ENCODE data around the gene GRM6.

The GRM6 gene

DNA sequence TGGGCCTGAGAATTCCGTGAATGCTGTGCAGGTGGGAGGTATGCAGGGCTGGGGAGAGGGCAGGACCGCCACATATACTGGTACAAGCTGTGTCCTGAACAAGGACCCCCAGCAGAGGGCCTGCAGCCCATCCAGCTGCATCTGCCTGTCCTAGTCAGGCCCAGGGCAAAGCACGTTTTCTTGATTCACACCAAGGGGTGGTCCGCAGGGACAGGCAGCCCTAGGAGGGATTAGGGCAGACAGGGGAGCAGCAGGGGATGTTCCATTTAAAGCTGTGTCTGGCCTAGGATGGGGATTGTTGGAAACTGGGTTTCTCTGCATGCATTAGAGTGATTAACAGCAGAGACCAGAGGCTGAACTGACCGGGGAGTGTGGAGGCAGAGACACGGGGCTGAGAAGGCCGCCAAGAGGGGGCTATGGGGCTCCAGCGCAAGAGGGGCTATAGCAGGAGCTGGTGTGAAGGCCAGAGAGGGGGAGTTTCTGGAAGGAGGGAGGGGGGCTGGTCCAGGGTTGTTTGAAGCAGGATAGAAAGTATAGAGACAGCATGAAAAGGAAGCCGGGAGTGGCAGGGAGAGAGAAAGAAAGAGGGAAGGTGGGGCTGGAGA lies 2.7 kb downstream of the GRM6 start:
- in situ Hi-C loops (cut with MboI; ENCODE audit: low pct_unique_long_range_greater_than_20kb, low sequenced_read_pairs, unreplicated experiment), result no loop called here
- TF ChIP-seq, protein P1, sequence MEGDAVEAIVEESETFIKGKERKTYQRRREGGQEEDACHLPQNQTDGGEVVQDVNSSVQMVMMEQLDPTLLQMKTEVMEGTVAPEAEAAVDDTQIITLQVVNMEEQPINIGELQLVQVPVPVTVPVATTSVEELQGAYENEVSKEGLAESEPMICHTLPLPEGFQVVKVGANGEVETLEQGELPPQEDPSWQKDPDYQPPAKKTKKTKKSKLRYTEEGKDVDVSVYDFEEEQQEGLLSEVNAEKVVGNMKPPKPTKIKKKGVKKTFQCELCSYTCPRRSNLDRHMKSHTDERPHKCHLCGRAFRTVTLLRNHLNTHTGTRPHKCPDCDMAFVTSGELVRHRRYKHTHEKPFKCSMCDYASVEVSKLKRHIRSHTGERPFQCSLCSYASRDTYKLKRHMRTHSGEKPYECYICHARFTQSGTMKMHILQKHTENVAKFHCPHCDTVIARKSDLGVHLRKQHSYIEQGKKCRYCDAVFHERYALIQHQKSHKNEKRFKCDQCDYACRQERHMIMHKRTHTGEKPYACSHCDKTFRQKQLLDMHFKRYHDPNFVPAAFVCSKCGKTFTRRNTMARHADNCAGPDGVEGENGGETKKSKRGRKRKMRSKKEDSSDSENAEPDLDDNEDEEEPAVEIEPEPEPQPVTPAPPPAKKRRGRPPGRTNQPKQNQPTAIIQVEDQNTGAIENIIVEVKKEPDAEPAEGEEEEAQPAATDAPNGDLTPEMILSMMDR (IDR thresholded peaks at IDR 0.05; ENCODE audit: extremely low read depth, insufficient read depth, missing control alignments), result no peak
- DNase-seq (ENCODE audit: low spot score), result no peak

DNA sequence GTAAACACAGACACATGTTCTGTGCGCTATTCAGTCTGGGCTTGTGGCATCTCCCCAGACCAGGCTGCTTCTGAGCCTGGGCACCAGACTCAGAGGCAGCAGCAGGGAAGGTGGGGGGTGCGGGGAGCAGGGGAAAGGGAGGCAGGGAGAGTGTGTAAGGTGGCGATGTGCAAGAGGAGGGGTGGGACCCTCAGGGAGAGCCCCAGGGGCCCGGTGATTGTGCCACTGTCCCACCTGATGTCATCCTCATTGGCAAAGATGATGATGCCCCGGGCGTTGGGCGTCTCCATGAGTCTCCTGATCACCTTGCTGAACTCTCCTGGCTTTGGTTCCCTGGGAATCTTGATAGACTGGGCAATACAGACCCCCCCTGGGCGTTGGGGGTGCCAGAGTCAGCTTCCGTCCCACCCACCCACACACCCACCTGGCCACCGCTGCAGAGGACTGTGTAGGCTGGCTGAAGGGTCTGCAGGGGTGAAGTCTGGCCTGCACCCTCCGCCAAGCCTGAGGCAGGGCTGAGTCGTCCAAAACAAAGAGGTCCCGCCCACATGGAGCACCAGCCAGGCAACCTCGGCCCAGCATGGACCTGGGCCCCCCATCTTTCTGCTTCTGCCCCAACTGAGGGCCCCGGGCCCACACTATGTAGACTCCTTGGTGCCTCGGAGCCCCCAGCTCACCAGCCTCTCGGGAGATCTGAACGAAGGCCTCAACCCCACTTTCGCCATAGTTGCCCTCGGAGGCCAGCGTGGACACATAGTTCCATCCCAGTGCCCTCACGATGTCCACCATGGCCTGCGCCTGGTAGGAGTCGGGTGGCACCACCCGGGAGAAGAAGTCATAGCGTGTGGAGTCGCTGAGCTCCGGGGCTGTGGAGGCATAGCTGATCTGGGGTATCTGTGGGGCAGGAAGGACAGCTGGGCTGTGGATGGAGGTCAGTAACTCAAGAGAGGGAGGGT lies 3.7 kb downstream of the GRM6 start:
- TF ChIP-seq, protein P1 (IDR thresholded peaks at IDR 0.05; ENCODE audit: extremely low read depth, insufficient read depth, missing control alignments), result no peak
- DNase-seq (ENCODE audit: low spot score), result no peak
- in situ Hi-C loops (cut with MboI; ENCODE audit: low pct_unique_long_range_greater_than_20kb, low sequenced_read_pairs, unreplicated experiment), result no loop called here

DNA sequence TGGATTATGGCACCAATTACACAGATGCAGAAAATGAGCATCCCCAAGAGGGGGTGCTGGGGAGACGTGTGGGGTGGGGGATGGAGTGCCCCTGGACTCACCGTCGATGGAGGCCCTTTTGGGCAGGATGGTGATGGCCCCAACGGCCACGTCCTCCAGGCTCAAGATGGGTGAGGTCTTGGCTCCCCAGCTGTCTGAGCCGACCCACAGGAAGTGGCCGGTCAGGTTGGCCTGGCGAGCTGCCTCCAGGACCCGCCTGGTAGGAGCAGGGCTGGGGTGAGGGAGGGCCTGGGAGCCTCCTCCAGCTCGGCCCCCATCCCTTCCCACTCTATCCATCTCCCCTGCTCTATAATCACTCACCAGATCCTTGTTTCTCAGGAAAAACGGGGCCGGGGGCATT lies 4.6 kb downstream of the GRM6 start:
- in situ Hi-C loops (cut with MboI; ENCODE audit: low pct_unique_long_range_greater_than_20kb, low sequenced_read_pairs, unreplicated experiment), result no loop called here
- no peak for DNase-seq (ENCODE audit: low spot score)
- TF ChIP-seq, protein P1 (IDR thresholded peaks at IDR 0.05; ENCODE audit: extremely low read depth, insufficient read depth, missing control alignments), result no peak

DNA sequence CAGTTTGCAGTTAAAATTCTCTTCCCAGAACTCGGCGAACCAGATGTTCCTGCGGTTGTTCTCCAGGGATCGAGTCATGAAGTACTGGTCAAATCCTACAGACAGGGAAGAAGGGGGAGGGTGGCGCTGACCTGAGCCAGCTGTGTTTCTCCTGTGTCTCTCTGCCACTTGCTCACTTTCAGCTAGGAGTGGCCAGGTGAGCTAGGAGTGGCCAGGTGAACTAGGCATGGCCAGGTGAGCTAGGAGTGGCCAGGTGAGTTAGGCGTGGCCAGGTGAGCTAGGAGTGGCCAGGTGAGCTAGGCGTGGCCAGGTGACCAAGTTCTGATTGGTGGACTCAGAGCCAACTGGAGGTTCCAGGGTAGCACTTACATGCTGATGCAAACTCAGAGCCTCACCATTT lies 5.8 kb downstream of the GRM6 start:
- TF ChIP-seq, protein P1 (IDR thresholded peaks at IDR 0.05; ENCODE audit: extremely low read depth, insufficient read depth, missing control alignments), result no peak
- DNase-seq (ENCODE audit: low spot score), result no peak
- in situ Hi-C loops (cut with MboI; ENCODE audit: low pct_unique_long_range_greater_than_20kb, low sequenced_read_pairs, unreplicated experiment), result no loop called here

DNA sequence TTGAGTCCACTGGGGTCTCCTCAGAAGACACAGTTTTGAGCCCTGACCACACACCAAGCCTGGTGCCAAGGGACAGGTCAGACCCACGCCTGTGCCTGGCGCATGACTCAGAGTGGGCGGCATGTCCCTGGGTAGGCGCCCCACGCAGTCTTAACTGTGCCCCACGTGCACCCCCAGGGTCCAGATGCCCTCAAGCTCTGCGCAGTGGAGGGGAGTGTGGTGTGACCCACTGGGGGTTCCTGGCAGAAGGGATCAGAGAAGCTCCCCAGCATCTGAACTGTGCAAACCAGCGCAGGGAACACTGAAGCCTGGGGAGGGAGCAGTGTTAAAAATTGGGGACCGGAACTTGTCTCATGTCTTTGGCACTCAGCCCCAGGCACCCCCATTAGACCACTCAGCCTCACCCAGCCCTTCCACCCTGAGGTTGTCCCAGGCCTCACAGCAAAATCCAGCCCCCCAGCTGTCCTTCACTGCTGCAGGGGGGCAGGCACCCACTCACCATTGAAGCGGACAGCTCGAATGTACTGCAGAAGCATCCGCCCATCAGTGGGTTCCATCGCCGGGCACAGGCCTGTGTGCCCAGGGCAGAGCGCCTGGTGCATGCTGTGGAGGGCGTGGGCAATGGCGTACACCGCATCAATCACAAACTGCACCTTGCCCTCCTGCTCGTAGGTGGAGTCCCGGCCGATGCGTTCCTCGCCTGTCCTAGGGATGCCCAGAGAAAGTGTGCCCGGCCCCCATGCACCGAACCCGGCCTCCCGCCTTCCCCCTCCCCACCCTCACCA lies 6.5 kb downstream of the GRM6 start:
- in situ Hi-C loops (cut with MboI; ENCODE audit: low pct_unique_long_range_greater_than_20kb, low sequenced_read_pairs, unreplicated experiment), result no loop called here
- DNase-seq (ENCODE audit: low spot score), result no peak
- TF ChIP-seq, protein P1 (IDR thresholded peaks at IDR 0.05; ENCODE audit: extremely low read depth, insufficient read depth, missing control alignments), result no peak

DNA sequence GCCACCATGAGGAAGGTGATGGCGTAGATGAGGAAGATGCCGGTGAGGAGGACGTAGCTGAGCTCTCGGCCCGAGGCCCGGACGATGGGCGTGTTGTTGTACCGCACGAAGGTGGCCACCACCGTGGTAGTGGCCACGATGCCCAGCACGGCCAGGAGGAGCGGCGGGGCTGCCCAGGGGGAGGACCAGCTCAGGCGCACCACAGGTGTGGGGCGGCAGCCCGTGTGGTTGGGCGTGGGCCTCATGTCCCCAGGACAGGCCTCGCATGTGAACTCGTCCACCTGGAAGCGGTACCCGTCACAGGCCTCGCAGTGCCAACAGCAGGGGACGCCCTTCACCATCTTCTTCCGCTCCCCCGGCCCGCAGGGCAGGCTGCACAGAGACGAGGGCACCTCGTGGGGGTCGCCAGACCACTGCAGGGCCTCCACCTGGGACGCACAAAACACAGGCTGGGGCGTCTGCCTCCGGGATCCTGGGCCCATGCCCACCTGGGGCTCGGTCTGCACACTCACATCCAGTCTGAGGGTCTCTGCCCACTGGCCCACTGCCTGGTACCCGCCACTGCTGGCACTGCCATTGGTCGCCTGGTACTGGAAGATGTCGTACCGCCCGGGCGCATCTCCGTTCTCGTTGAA lies 8.7 kb downstream of the GRM6 start:
- TF ChIP-seq, protein P1 (IDR thresholded peaks at IDR 0.05; ENCODE audit: extremely low read depth, insufficient read depth, missing control alignments), result no peak
- in situ Hi-C loops (cut with MboI; ENCODE audit: low pct_unique_long_range_greater_than_20kb, low sequenced_read_pairs, unreplicated experiment), result no loop called here

More for the DNA sequence above, 8.7 kb downstream of the GRM6 start:
- no peak for DNase-seq (ENCODE audit: low spot score)
